Suprapubic skin (tissue), 4 donors: Measurements from ENCODE around the gene SLC44A1. TPM values are rescaled to one million over a fixed set of nuclear protein-coding genes. Genes with fewer than 3 reads are reported as not detected.

Experiments
- DNase-seq, 2 donors: peaks; one replicate each; pipeline ENCODE4 v3.0.0-alpha.2; 2019; ENCODE audit warnings: low spot score in 2 of 2
- H3K27ac ChIP-seq: fragments of 200-600 bp; sonication (generic); one replicate; pipeline ENCODE4 v1.5.1; 2019
- H3K27me3 ChIP-seq: fragments of 200-600 bp; sonication (generic); one replicate; pipeline ENCODE4 v1.5.1; 2019
- H3K36me3 ChIP-seq: fragments of 200-600 bp; sonication (generic); one replicate; pipeline ENCODE4 v1.5.1; 2019
- H3K4me1 ChIP-seq: fragments of 200-600 bp; sonication (generic); one replicate; pipeline ENCODE4 v1.5.1; 2019
- H3K4me3 ChIP-seq: fragments of 200-600 bp; sonication (generic); one replicate; pipeline ENCODE4 v1.5.1; 2019; ENCODE audit warnings: mild to moderate bottlenecking
- H3K9me3 ChIP-seq: fragments of 200-600 bp; sonication (generic); one replicate; pipeline ENCODE4 v1.5.1; 2019
- EP300 ChIP-seq: sonication (generic); formaldehyde crosslinking; IDR thresholded peaks from one replicate; pipeline ENCODE4 v1.6.1; 2017; ENCODE audit warnings: antibody characterized with exemption
- POLR2A ChIP-seq, 2 donors: fragments of 450-650 bp; IDR thresholded peaks; one replicate each; pipeline ENCODE4 v1.6.1; 2017; ENCODE audit warnings: antibody characterized with exemption in 2 of 2, mild to moderate bottlenecking in 2 of 2, moderate library complexity in 2 of 2
- POLR2AphosphoS5 ChIP-seq, 3 donors: sonication (generic); formaldehyde crosslinking; IDR thresholded peaks; one replicate each; pipeline ENCODE4 v1.6.1; 2017; ENCODE audit warnings: antibody characterized with exemption in 3 of 3
- WGBS: methylation state at CpG from one replicate; pipeline ENCODE4 v1.1.5; 2018; 5-methylcytosine and 5-hydroxymethylcytosine counted together
- total RNA-seq, 4 donors: library from RNA; depleted of rRNA; stranded (reverse); fragments of >200 nt; gene quantifications; one replicate each; pipeline ENCODE4 v1.1.0, GENCODE V29; 2016
- TF ChIP-seq, protein P1 (sequence below), 2 donors: fragments of 200-600 bp in 1 of 2; fragments of 450-650 bp in 1 of 2; sonication (generic) in 1 of 2; IDR thresholded peaks; one replicate each; pipeline ENCODE4 v1.5.1; 2016 to 2019; ENCODE audit warnings: antibody characterized with exemption in 2 of 2, mild to moderate bottlenecking in 1 of 2, moderate library complexity in 1 of 2

The SLC44A1 gene
- total RNA-seq, 4 donors from 2014 or later: 36.2 to 79.0 (median 57.2) TPM

DNA sequence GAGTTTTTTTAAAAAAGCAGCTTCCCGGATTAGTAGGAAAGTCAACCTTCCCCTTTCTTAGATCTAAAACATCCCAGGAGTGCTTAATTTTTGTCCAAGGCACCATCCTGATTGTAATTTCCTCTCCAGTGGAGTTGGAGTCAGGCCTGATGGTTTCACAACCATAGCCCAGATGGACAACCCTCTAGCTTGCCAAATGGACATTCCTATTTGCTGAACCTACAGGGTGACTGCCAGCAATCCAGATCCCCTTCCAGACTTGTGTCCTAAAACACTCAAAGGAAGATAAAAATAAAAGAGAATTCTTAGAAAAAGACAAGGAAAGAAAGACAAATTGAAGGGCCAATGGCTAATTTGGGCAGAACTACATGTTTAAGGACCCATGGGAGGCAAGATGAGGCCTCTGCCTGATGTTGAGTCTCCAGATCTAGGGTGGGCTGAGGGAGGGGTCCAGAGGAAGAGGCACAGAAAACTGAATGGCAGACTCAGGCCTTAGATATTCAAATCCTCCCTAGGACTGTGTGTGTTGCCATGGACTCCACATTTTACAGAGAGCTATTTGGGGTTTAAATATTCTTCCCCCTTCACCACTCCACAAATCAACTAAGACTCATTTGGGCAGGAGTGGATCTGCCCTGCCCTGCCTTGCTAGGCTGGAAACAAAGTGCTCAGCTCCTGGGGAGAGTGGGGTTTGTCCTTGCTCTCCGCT, 38.5 kb upstream of the SLC44A1 start:
- no peaks in the 10 kb centered on the region for H3K9me3 ChIP-seq
- peak in 2 of 3 donors; percentile 36 to 43 for TF ChIP-seq POLR2AphosphoS5 (IDR thresholded peaks at IDR 0.05)
- TF ChIP-seq, protein P1, sequence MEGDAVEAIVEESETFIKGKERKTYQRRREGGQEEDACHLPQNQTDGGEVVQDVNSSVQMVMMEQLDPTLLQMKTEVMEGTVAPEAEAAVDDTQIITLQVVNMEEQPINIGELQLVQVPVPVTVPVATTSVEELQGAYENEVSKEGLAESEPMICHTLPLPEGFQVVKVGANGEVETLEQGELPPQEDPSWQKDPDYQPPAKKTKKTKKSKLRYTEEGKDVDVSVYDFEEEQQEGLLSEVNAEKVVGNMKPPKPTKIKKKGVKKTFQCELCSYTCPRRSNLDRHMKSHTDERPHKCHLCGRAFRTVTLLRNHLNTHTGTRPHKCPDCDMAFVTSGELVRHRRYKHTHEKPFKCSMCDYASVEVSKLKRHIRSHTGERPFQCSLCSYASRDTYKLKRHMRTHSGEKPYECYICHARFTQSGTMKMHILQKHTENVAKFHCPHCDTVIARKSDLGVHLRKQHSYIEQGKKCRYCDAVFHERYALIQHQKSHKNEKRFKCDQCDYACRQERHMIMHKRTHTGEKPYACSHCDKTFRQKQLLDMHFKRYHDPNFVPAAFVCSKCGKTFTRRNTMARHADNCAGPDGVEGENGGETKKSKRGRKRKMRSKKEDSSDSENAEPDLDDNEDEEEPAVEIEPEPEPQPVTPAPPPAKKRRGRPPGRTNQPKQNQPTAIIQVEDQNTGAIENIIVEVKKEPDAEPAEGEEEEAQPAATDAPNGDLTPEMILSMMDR (IDR thresholded peaks at IDR 0.05): no peak
- peak; percentile 81 for DNase-seq
- 50% methylated on average over 2 of the region's 2 CpGs for WGBS
- H3K36me3 ChIP-seq: no peaks in the 10 kb centered on the region
- no peak overlapping the region for H3K4me3 ChIP-seq
- H3K27ac ChIP-seq: peak overlapping the region; percentile 78
- H3K4me1 ChIP-seq: peaks cover 7% of the 10 kb centered on the region
- no peaks in the 10 kb centered on the region for H3K27me3 ChIP-seq

DNA sequence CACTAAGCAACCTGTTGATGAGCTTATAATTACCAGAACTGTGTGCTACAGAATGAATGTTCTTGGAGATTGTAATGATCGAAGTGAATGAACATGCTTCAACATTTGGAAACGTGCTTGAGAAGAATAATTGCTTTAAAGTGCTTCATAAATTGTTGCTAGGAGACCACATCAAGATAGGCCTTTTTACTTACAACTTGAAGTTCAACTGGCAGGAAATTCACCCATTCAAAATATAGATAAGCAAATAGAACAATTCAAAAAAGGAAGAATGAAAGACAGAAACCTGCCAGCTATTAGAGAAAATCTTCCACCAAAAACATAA, 38.0 kb upstream of the SLC44A1 start:
- Histone ChIP-seq H3K27me3 (no peaks in the 10 kb centered on the region), H3K27ac (peak overlapping the region; percentile 78), H3K4me3 (no peak overlapping the region), H3K9me3 (no peaks in the 10 kb centered on the region), H3K36me3 (no peaks in the 10 kb centered on the region), H3K4me1 (peaks cover 7% of the 10 kb centered on the region)
- TF ChIP-seq, protein P1 (IDR thresholded peaks at IDR 0.05): no peak
- no peak for DNase-seq
- 27% methylated on average over 2 of the region's 2 CpGs for WGBS

DNA sequence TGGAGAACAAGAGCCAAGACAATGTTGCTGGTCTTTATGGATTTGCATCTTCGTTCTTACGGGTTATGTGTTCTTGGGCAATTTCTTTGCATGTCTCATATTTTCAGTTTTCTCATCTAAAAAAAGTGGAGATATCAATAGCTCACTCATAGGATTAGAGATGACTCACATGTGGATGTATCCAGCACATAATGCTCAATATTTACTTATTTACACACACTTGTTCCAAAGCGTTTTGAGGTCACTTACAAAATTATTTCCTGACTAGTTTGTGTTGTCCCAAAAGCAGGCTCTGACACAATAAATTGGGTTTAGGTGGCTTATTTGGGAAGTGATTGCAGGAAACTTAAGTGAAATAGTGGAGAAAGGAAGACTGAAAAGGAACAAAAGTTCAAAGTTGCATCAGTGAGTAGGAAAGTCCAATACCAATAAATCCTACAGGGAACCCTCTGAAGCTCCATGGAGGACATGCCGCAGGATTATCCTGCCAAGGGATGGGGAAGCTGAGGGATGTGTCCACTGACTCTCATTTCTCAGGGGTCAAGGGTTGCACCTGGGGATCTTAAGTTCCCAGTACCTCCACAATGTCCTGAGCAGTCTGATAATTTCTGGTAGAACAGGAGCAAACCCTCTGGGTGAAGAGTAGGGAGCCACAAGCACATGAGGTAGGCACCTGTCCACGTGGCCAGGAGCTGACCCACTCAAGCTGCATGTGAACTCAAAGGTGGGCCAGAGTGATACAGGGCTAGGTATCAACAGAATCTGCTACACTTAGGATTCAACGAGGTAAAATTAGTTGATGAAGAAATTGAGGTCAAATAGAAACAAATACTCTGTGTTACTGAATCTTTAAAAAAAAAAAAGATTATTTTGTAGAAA, 37.4 kb upstream of the SLC44A1 start:
- Histone ChIP-seq H3K4me3 (no peak overlapping the region), H3K4me1 (peaks cover 7% of the 10 kb centered on the region), H3K27me3 (no peaks in the 10 kb centered on the region), H3K27ac (peak overlapping the region; percentile 78), H3K9me3 (no peaks in the 10 kb centered on the region), H3K36me3 (no peaks in the 10 kb centered on the region)
- no peak for DNase-seq
- 81% methylated on average over 6 of the region's 6 CpGs for WGBS
- TF ChIP-seq POLR2AphosphoS5 (IDR thresholded peaks at IDR 0.05) (peak in 2 of 3 donors; percentile 9 to 10), EP300 (no peak), POLR2A (IDR thresholded peaks at IDR 0.05) (no peak)
- TF ChIP-seq, protein P1 (IDR thresholded peaks at IDR 0.05): no peak

DNA sequence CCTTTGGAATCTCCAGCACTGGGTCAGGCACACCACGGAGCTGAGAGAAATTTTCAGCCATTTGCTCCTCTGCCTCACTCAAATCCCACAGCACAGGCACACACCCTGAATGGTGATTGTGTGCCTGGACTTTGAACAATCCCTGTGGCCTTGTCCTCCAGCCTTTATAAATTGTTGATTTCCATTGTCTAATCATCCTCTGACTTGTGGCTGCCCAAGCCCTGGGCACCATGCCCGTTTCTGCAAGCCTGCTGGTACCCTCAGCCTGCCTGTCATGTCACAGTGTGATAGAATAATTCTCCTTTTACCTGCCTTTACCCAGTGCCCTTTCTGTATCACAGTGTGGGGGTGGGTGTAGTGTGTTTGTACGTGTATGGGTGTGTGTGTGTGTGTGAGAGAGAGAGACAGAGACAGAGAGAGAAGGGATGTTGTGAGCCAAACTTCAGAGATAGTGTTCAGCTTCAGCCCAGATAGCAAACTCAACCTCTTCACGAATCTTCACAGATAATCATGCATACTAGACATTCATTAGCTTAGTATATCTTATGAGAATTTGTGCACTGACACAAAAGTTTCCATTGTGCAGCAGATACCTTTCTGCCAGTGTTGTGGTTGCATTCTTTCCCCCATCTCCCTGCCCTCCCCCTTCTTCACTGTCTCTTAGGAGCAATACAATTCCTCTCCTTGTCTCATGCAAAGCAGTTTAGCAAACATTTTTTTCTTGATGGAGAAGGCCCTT, 27.8 kb upstream of the SLC44A1 start:
- Histone ChIP-seq H3K4me3 (no peak overlapping the region), H3K9me3 (no peaks in the 10 kb centered on the region), H3K36me3 (no peaks in the 10 kb centered on the region), H3K4me1 (no peaks in the 10 kb centered on the region), H3K27ac (no peak overlapping the region), H3K27me3 (no peaks in the 10 kb centered on the region)
- TF ChIP-seq POLR2AphosphoS5 (IDR thresholded peaks at IDR 0.05): no peak
- TF ChIP-seq EP300: no peak
- TF ChIP-seq POLR2A (IDR thresholded peaks at IDR 0.05): no peak
- TF ChIP-seq, protein P1 (IDR thresholded peaks at IDR 0.05): no peak
- WGBS: 43% methylated on average over 4 of the region's 4 CpGs
- no peak for DNase-seq

DNA sequence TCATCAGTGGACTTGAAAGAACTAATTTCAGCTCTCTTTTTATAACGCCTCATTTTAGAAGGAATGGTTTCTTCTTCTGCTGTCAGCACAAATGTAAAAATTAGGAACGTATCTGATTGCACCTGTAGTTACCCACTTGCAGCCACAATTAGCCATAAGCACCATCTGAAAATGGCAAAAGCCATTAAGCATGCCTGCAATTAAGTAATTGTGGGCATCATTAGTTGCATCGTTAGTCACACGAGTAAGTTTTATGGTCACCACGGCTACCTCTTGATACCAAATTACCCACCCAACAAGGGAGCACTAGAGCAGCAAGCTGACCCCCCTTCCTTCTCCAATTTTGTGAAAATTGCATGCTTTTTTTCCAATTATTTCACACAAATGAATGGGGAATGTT, 25.8 kb upstream of the SLC44A1 start:
- DNase-seq: no peak
- WGBS: 75% methylated on average over 5 of the region's 5 CpGs
- Histone ChIP-seq H3K4me1 (no peaks in the 10 kb centered on the region), H3K36me3 (no peaks in the 10 kb centered on the region), H3K27me3 (no peaks in the 10 kb centered on the region), H3K9me3 (peaks cover 11% of the 10 kb centered on the region), H3K27ac (no peak overlapping the region), H3K4me3 (no peak overlapping the region)
- TF ChIP-seq EP300 (no peak), POLR2AphosphoS5 (IDR thresholded peaks at IDR 0.05) (no peak), POLR2A (IDR thresholded peaks at IDR 0.05) (no peak)
- TF ChIP-seq, protein P1 (IDR thresholded peaks at IDR 0.05): no peak
